GM23338 (cell line): Measurements from ENCODE around the gene RGS3. TPM values are rescaled to one million over a fixed set of nuclear protein-coding genes. Genes with fewer than 3 reads are reported as not detected.
A peak's percentile ranks its signal among the peaks of the same experiment; 100 is the strongest.

Source experiments
- ATAC-seq: fragments of 200-7000 bp; cut with Tn5 transposase; 3 replicates; pipeline ENCODE4 v1.9.1; 2020
- DNase-seq: peaks from one replicate; pipeline ENCODE4 v3.0.0-alpha.2; 2015; ENCODE audit warnings: low spot score
- H2AFZ ChIP-seq: fragments of 200-600 bp; sonication (generic); 2 replicates; pipeline ENCODE4 v1.8.0; 2016; ENCODE audit warnings: antibody characterized with exemption, mild to moderate bottlenecking, moderate library complexity
- H3F3A ChIP-seq: fragments of 200-600 bp; sonication (generic); replicated peaks from 2 replicates; pipeline ENCODE4 v1.8.0; 2017; ENCODE audit warnings: antibody characterized with exemption, mixed run types, low read depth
- H3K27ac ChIP-seq: fragments of 200-600 bp; sonication (generic); 2 replicates; pipeline ENCODE4 v1.6.1; 2016; ENCODE audit warnings: low read depth
- H3K27me3 ChIP-seq: fragments of 200-600 bp; sonication (generic); 2 replicates; pipeline ENCODE4 v1.8.0; 2016; ENCODE audit warnings: mild to moderate bottlenecking, mixed run types, moderate library complexity; ENCODE audit not compliant: insufficient read depth
- H3K36me3 ChIP-seq: fragments of 200-600 bp; sonication (generic); 2 replicates; pipeline ENCODE4 v1.8.0; 2016; ENCODE audit warnings: mild to moderate bottlenecking; ENCODE audit not compliant: insufficient read depth
- H3K4me1 ChIP-seq: fragments of 200-600 bp; sonication (generic); 2 replicates; pipeline ENCODE4 v1.8.0; 2016; ENCODE audit warnings: mild to moderate bottlenecking, moderate library complexity; ENCODE audit not compliant: insufficient read depth
- H3K4me2 ChIP-seq: fragments of 200-600 bp; sonication (generic); 2 replicates; pipeline ENCODE4 v1.7.1; 2017; ENCODE audit warnings: mixed run types
- H3K4me3 ChIP-seq: fragments of 200-600 bp; sonication (generic); 2 replicates; pipeline ENCODE4 v1.6.1; 2016; ENCODE audit warnings: mixed run types
- H3K79me2 ChIP-seq: fragments of 200-600 bp; sonication (generic); replicated peaks from 2 replicates; pipeline ENCODE4 v1.8.0; 2017; ENCODE audit warnings: mild to moderate bottlenecking; ENCODE audit not compliant: insufficient read depth
- H3K9me2 ChIP-seq: fragments of 200-600 bp; sonication (generic); 2 replicates; pipeline ENCODE4 v1.8.0; 2017; ENCODE audit not compliant: insufficient read depth
- H4K20me1 ChIP-seq: fragments of 200-600 bp; sonication (generic); replicated peaks from 2 replicates; pipeline ENCODE4 v1.8.0; 2017; ENCODE audit warnings: mild to moderate bottlenecking; ENCODE audit not compliant: insufficient read depth
- H3K27ac Mint-ChIP-seq: 2 replicates; pipeline ENCODE4 v1.8.0; 2020; ENCODE audit warnings: inconsistent platforms, mild to moderate bottlenecking, moderate library complexity, mixed read lengths
- H3K27me3 Mint-ChIP-seq: 3 replicates; pipeline ENCODE4 v1.8.0; 2022; ENCODE audit warnings: low read depth, mild to moderate bottlenecking, moderate library complexity, mixed read lengths, inconsistent platforms; ENCODE audit not compliant: insufficient read depth, poor library complexity
- H3K36me3 Mint-ChIP-seq: 3 replicates; pipeline ENCODE4 v1.8.0; 2021; ENCODE audit warnings: low read depth, mild to moderate bottlenecking, inconsistent platforms, moderate library complexity, mixed read lengths
- H3K4me1 Mint-ChIP-seq: 3 replicates; pipeline ENCODE4 v1.8.0; 2020; ENCODE audit warnings: mild to moderate bottlenecking, inconsistent platforms, mixed read lengths
- H3K4me3 Mint-ChIP-seq: 3 replicates; pipeline ENCODE4 v1.8.0; 2021; ENCODE audit warnings: moderate library complexity, mild to moderate bottlenecking, inconsistent platforms, mixed read lengths
- H3K9me3 Mint-ChIP-seq: 3 replicates; pipeline ENCODE4 v1.8.0; 2020; ENCODE audit warnings: moderate library complexity, mild to moderate bottlenecking, inconsistent platforms, mixed read lengths
- CREB1 ChIP-seq: fragments of 250-450 bp; sonication (Bioruptor Pico); IDR thresholded peaks from 2 replicates; pipeline ENCODE4 v1.5.0; 2020; ENCODE audit warnings: low read depth, mild to moderate bottlenecking, moderate library complexity
- CTCF ChIP-seq, 2 experiments: fragments of 200-600 bp in 1 of 2; sonication (generic) in 1 of 2; conservative IDR thresholded peaks; 2 replicates each; pipeline versions ENCODE4 v1.5.1 to v1.6.1; 2016 to 2017; ENCODE audit warnings: antibody characterized with exemption in 2 of 2, low read depth in 2 of 2, mild to moderate bottlenecking in 2 of 2, moderate library complexity in 1 of 2
- ETS1 ChIP-seq: IDR thresholded peaks from 2 replicates; pipeline ENCODE4 v1.6.1; 2016; ENCODE audit warnings: antibody characterized with exemption
- EZH2 ChIP-seq: fragments of 200-600 bp; sonication (generic); IDR thresholded peaks from one replicate; pipeline ENCODE4 v1.8.0; 2017; ENCODE audit warnings: antibody characterized with exemption, mild to moderate bottlenecking, low read depth; ENCODE audit not compliant: unreplicated experiment
- EZH2phosphoT487 ChIP-seq: fragments of 200-600 bp; sonication (generic); IDR thresholded peaks from one replicate; pipeline ENCODE4 v1.8.1; 2018; ENCODE audit warnings: antibody characterized with exemption; ENCODE audit not compliant: unreplicated experiment
- JUNB ChIP-seq: IDR thresholded peaks from one replicate; pipeline ENCODE4 v1.6.1; 2016; ENCODE audit warnings: antibody characterized with exemption; ENCODE audit not compliant: unreplicated experiment
- NANOG ChIP-seq: IDR thresholded peaks from 2 replicates; pipeline ENCODE4 v1.6.1; 2016; ENCODE audit warnings: antibody characterized with exemption, borderline replicate concordance
- POLR2AphosphoS5 ChIP-seq: IDR thresholded peaks from 2 replicates; pipeline ENCODE4 v1.6.1; 2016; ENCODE audit warnings: antibody characterized with exemption, low read depth
- REST ChIP-seq: IDR thresholded peaks from one replicate; pipeline ENCODE4 v1.6.1; 2018; ENCODE audit warnings: antibody characterized with exemption; ENCODE audit not compliant: unreplicated experiment
- STAT1 ChIP-seq: IDR thresholded peaks from one replicate; pipeline ENCODE4 v1.6.1; 2016; ENCODE audit warnings: antibody characterized with exemption; ENCODE audit not compliant: unreplicated experiment
- ZNF114 ChIP-seq: fragments of 250-450 bp; sonication (Bioruptor Pico); IDR thresholded peaks from 2 replicates; pipeline ENCODE4 v1.5.0; 2020; ENCODE audit warnings: mild to moderate bottlenecking, moderate library complexity
- ZNF331 ChIP-seq: fragments of 250-450 bp; sonication (Bioruptor Pico); IDR thresholded peaks from 2 replicates; pipeline ENCODE4 v1.5.0; 2020; ENCODE audit warnings: low read depth, mild to moderate bottlenecking, moderate library complexity
- ZNF462 ChIP-seq: fragments of 250-450 bp; sonication (Bioruptor Pico); IDR thresholded peaks from 2 replicates; pipeline ENCODE4 v1.5.0; 2020; ENCODE audit warnings: mild to moderate bottlenecking, moderate library complexity
- polyA plus RNA-seq: library from polyadenylated mRNA; unstranded; fragments of >200 nt; fragmentation: Nextera tagmentation; extraction: Ambion mirVana; gene quantifications from 2 replicates; pipeline ENCODE4 v1.2.1, GENCODE V29; 2016
- total RNA-seq: library from RNA; depleted of rRNA; stranded (reverse); fragments of >200 nt; shearing (Covaris generic); gene quantifications from 2 replicates; pipeline ENCODE4 v1.2.3, GENCODE V29; 2014

RGS3 gene
- total and polyA plus RNA-seq, 2 experiments from 2014 or later: 14.2 to 24.3 TPM

- TF ChIP-seq POLR2AphosphoS5 (no peak), CTCF (conservative IDR thresholded peaks at IDR 0.05; ENCODE audit: low read depth in 2 of 2) (no peak), STAT1 (no peak), JUNB (no peak), ZNF331 (no peak), REST (no peak), ZNF114 (CRISPR knock-in tag) (no peak), ETS1 (no peak), CREB1 (CRISPR knock-in tag) (no peak), EZH2 (no peak), ZNF462 (CRISPR knock-in tag) (no peak), EZH2phosphoT487 (no peak), NANOG (no peak)
These were observed 29.0 kb downstream of the RGS3 start for GRCh38 chr9:113492343-113493202.

More at GRCh38 chr9:113492343-113493202, 29.0 kb downstream of the RGS3 start:
- H3K36me3 Mint-ChIP-seq: no peaks in the 10 kb centered on the region
- Histone ChIP-seq H3K4me3 (no peak overlapping the region), H2AFZ (peak overlapping the region; percentile 11; the same call in 1 of the 2 replicates), H3K27ac (no peak overlapping the region; the same call in 1 of the 2 replicates), H4K20me1 (no peaks in the 10 kb centered on the region), H3K36me3 (no peaks in the 10 kb centered on the region), H3K27me3 (no peaks in the 10 kb centered on the region), H3K4me1 (0 out of 2 replicates have a peak, but pooled peaks cover 8% of the 10 kb centered on the region), H3F3A (no peaks in the 10 kb centered on the region), H3K4me2 (0 out of 2 replicates have a peak overlapping the region, but pooled peaks have one; percentile 28), H3K79me2 (no peaks in the 10 kb centered on the region), H3K9me2 (peaks cover 3% of the 10 kb centered on the region; the same call in 1 of the 2 replicates)
- no peaks in the 10 kb centered on the region for H3K9me3 Mint-ChIP-seq
- peaks cover 5% of the 10 kb centered on the region for H3K27me3 Mint-ChIP-seq
- H3K27ac Mint-ChIP-seq: no peak overlapping the region; the same call in 1 of the 2 replicates
- H3K4me3 Mint-ChIP-seq: no peak overlapping the region
- ATAC-seq (peak; percentile 24; the same call in 1 of the 3 replicates), DNase-seq (no peak)
- peaks cover 11% of the 10 kb centered on the region for H3K4me1 Mint-ChIP-seq
